ENCODE results near the gene ADARB2. TPM values are rescaled to one million over a fixed set of nuclear protein-coding genes. Genes with fewer than 3 reads are reported as not detected.

The ADARB2 gene
- total and polyA plus RNA-seq, 11 donors: 0.07 to 1.2 (median 0.28) TPM; not detected in 4

GRCh38 chr10:1603181-1603580, 134.1 kb downstream of the ADARB2 start:
- WGBS, 4 donors: 71 to 77% (median 75%) methylated on average over 14 to 15 of the region's 15 CpGs
- peaks cover 0 to 28% (median 5%) of the 10 kb centered on the region in 9 donors for H3K27me3 ChIP-seq
- no peak for DNase-seq

DNA sequence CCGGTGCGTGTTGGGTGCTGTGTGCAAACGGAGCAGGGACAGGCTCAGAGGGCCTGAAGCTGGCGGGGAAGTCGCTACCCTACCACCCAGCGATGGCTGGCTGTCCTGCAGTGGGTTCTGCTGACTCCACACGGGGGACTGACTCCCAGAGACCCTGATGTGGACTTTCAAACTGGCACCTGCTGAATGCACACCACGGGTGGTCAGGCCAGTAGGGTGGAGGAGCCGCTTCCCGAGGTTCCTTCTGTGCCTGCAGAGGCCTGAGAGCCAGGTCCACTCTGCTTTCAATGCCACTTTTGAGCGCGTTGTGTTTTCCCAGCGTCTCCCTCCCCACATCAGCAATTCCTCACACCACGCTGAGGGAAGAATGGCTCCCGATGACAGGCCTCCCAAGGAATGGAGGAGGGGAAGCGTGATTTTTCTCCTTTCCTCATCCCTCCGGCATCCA, 135.3 kb downstream of the ADARB2 start:
- H3K4me3 ChIP-seq: no peak overlapping the region
- H3K27ac ChIP-seq: no peak overlapping the region
- DNase-seq (no peak), ATAC-seq (no peak)
- peaks cover 0 to 4% (median 0%) of the 10 kb centered on the region in 12 donors for H3K9me3 ChIP-seq
- intact Hi-C loops (cut with DNase I): no loop called here
- peaks cover 0 to 24% (median 2%) of the 10 kb centered on the region in 9 donors for H3K27me3 ChIP-seq
- H3K36me3 ChIP-seq: no peaks in the 10 kb centered on the region
- WGBS, 4 donors: 64 to 75% (median 70%) methylated on average over 14 to 17 of the region's 17 CpGs
- no peaks in the 10 kb centered on the region for H3K4me1 ChIP-seq
- TF ChIP-seq POLR2A (IDR thresholded peaks at IDR 0.05): no peak
- TF ChIP-seq CTCF (IDR thresholded peaks at IDR 0.05): no peak

More at GRCh38 chr10:1603181-1603580, 134.1 kb downstream of the ADARB2 start:
- intact Hi-C loops (cut with DNase I): no loop called here
- Histone ChIP-seq H3K9me3 (no peaks in the 10 kb centered on the region), H3K27ac (no peak overlapping the region), H3K36me3 (no peaks in the 10 kb centered on the region), H3K4me1 (no peaks in the 10 kb centered on the region), H3K4me3 (no peak overlapping the region)
- ATAC-seq: no peak
- no peak for TF ChIP-seq CTCF (IDR thresholded peaks at IDR 0.05)
- no peak for TF ChIP-seq POLR2A (IDR thresholded peaks at IDR 0.05)

GRCh38 chr10:1601406-1601805, 135.9 kb downstream of the ADARB2 start:
- Histone ChIP-seq H3K27ac (no peak overlapping the region), H3K4me3 (no peak overlapping the region), H3K27me3 (peaks cover 0 to 24% (median 2%) of the 10 kb centered on the region in 9 donors), H3K36me3 (no peaks in the 10 kb centered on the region), H3K4me1 (no peaks in the 10 kb centered on the region), H3K9me3 (peaks cover 0 to 4% (median 0%) of the 10 kb centered on the region in 12 donors)
- ATAC-seq: no peak
- WGBS, 4 donors: 54 to 77% (median 68%) methylated on average over 10 of the region's 10 CpGs
- DNase-seq: no peak
- intact Hi-C loops (cut with DNase I): no loop called here
- TF ChIP-seq POLR2A (IDR thresholded peaks at IDR 0.05): no peak
- no peak for TF ChIP-seq CTCF (IDR thresholded peaks at IDR 0.05)

DNA sequence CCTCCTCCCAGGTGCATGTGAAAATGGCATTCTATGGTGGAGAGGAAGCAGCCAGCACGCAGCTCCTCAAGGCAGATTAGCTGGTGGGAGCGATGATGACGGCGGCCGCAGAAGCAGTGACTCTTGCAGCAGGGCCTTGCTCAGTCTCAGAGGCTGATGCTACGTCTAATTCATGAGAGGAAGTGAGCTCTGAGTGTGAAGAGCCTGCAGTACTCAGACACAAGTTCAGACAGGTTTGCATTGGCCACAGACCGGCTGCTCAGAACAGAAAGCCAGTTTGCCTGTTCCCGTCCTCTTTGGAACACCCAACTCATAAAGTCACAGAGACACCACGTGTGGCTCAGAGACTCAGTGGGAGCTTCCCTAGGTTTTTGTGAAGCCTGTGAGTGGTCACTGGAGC, 136.5 kb downstream of the ADARB2 start:
- H3K27ac ChIP-seq: no peak overlapping the region
- H3K4me3 ChIP-seq: no peak overlapping the region
- intact Hi-C loops (cut with DNase I): no loop called here
- peaks cover 0 to 4% (median 0%) of the 10 kb centered on the region in 12 donors for H3K9me3 ChIP-seq
- 74 to 80% (median 77%) methylated on average over 8 to 9 of the region's 9 CpGs for WGBS, 4 donors
- DNase-seq (no peak), ATAC-seq (no peak)
- H3K36me3 ChIP-seq: no peaks in the 10 kb centered on the region
- TF ChIP-seq CTCF (IDR thresholded peaks at IDR 0.05) (no peak), POLR2A (IDR thresholded peaks at IDR 0.05) (no peak)
- H3K27me3 ChIP-seq: peaks cover 0 to 19% (median 0%) of the 10 kb centered on the region in 9 donors
- H3K4me1 ChIP-seq: no peaks in the 10 kb centered on the region
